Measurements from ENCODE around the gene RARRES1. TPM values are rescaled to one million over a fixed set of nuclear protein-coding genes. Genes with fewer than 3 reads are reported as not detected.

RARRES1 gene
- total and polyA plus RNA-seq, 3 experiments from 2014 or later, result not detected

- peaks cover 24 to 34% (median 32%) of the 10 kb centered on the region in 3 donors for H3K4me1 Mint-ChIP-seq
- H3K4me3 Mint-ChIP-seq, result peak within 1 kb of the TSS; percentile 88 to 98 (median 93)
- ChIA-PET POLR2A (no interaction called here), CTCF (interaction anchor here (1.0 to 1.8 kb wide), 3 partner anchors 11 to 28 kb away, joined by 6 to 7 read pairs (median 7); partner anchors contain the start of gene GFM1)
- H3K27me3 ChIP-seq (ENCODE audit: insufficient read depth, low read length, poor library complexity, severe bottlenecking), result no peaks in the 10 kb centered on the region
- H3K36me3 ChIP-seq (ENCODE audit: insufficient read depth, low read length), result peaks cover 9% of the 10 kb centered on the region
- peak within 1 kb of the TSS; percentile 65 to 96 (median 92) for H3K27ac Mint-ChIP-seq
- H3K4me3 ChIP-seq (ENCODE audit: low read length), result peak within 1 kb of the TSS; percentile 72
- peaks cover 11% of the 10 kb centered on the region for H3K4me1 ChIP-seq (ENCODE audit: insufficient read depth, low read length)
- peaks cover 0 to 50% (median 6%) of the 10 kb centered on the region in 3 donors for H3K36me3 Mint-ChIP-seq
- H3K9me3 Mint-ChIP-seq, result no peaks in the 10 kb centered on the region
- peak; percentile 69 to 82 (median 76) for DNase-seq
- H3K27ac ChIP-seq (ENCODE audit: low read depth, low read length), result peak within 1 kb of the TSS; percentile 2
- H3K9me3 ChIP-seq (ENCODE audit: low read length), result no peaks in the 10 kb centered on the region
- H3K27me3 Mint-ChIP-seq, result no peaks in the 10 kb centered on the region
Measured at GRCh38 chr3:158672215-158673176, 59.8 kb downstream of the RARRES1 start, which contains the start of gene LXN. LXN (minus strand) TSS chr3:158672648; CDS start chr3:158672478, 170 bp downstream.

- ChIA-PET POLR2A (no interaction called here), CTCF (interaction anchor here (1.0 to 2.3 kb wide), 4 partner anchors 10 to 28 kb away, joined by 6 to 9 read pairs (median 7); partner anchors contain the start of gene GFM1)
- H3K36me3 ChIP-seq (ENCODE audit: insufficient read depth, low read length), result peaks cover 9% of the 10 kb centered on the region
- H3K27me3 ChIP-seq (ENCODE audit: insufficient read depth, low read length, poor library complexity, severe bottlenecking), result no peaks in the 10 kb centered on the region
- Mint-ChIP-seq H3K9me3 (no peaks in the 10 kb centered on the region), H3K27ac (peak overlapping the region; percentile 65 to 96 (median 92)), H3K27me3 (no peaks in the 10 kb centered on the region), H3K36me3 (peaks cover 0 to 50% (median 2%) of the 10 kb centered on the region in 3 donors), H3K4me3 (peak overlapping the region; percentile 88 to 98 (median 93)), H3K4me1 (peaks cover 24 to 34% (median 32%) of the 10 kb centered on the region in 3 donors)
- peak overlapping the region; percentile 2 for H3K27ac ChIP-seq (ENCODE audit: low read depth, low read length)
- H3K4me3 ChIP-seq (ENCODE audit: low read length), result peak overlapping the region; percentile 72
- DNase-seq, result no peak
- H3K9me3 ChIP-seq (ENCODE audit: low read length), result no peaks in the 10 kb centered on the region
- H3K4me1 ChIP-seq (ENCODE audit: insufficient read depth, low read length), result peaks cover 11% of the 10 kb centered on the region
Measured at GRCh38 chr3:158671821-158672214, 60.4 kb downstream of the RARRES1 start.

- H3K4me3 ChIP-seq (ENCODE audit: low read length), result no peak overlapping the region
- Mint-ChIP-seq H3K36me3 (peaks cover 0 to 77% (median 13%) of the 10 kb centered on the region in 3 donors), H3K27me3 (no peaks in the 10 kb centered on the region), H3K4me3 (no peak overlapping the region), H3K27ac (peak overlapping the region in 1 of 8 donors; percentile 58), H3K4me1 (peaks cover 24 to 36% (median 36%) of the 10 kb centered on the region in 3 donors), H3K9me3 (no peaks in the 10 kb centered on the region)
- CTCF ChIA-PET, result no interaction called here
- POLR2A ChIA-PET, result no interaction called here
- peaks cover 31% of the 10 kb centered on the region for H3K36me3 ChIP-seq (ENCODE audit: insufficient read depth, low read length)
- H3K4me1 ChIP-seq (ENCODE audit: insufficient read depth, low read length), result peaks cover 11% of the 10 kb centered on the region
- H3K9me3 ChIP-seq (ENCODE audit: low read length), result no peaks in the 10 kb centered on the region
- no peak overlapping the region for H3K27ac ChIP-seq (ENCODE audit: low read depth, low read length)
- H3K27me3 ChIP-seq (ENCODE audit: insufficient read depth, low read length, poor library complexity, severe bottlenecking), result no peaks in the 10 kb centered on the region
- no peak for DNase-seq
Measured at GRCh38 chr3:158668506-158668905, 63.8 kb downstream of the RARRES1 start.

- Mint-ChIP-seq H3K9me3 (no peaks in the 10 kb centered on the region), H3K27ac (no peak overlapping the region), H3K36me3 (peaks cover 0 to 85% (median 14%) of the 10 kb centered on the region in 3 donors), H3K4me3 (no peak overlapping the region), H3K27me3 (no peaks in the 10 kb centered on the region), H3K4me1 (peaks cover 10 to 21% (median 18%) of the 10 kb centered on the region in 3 donors)
- Histone ChIP-seq H3K4me3 (ENCODE audit: low read length) (no peak overlapping the region), H3K27ac (ENCODE audit: low read depth, low read length) (no peak overlapping the region), H3K4me1 (ENCODE audit: insufficient read depth, low read length) (peaks cover 7% of the 10 kb centered on the region), H3K27me3 (ENCODE audit: insufficient read depth, low read length, poor library complexity, severe bottlenecking) (no peaks in the 10 kb centered on the region), H3K36me3 (ENCODE audit: insufficient read depth, low read length) (peaks cover 42% of the 10 kb centered on the region), H3K9me3 (ENCODE audit: low read length) (no peaks in the 10 kb centered on the region)
- CTCF ChIA-PET, result no interaction called here
- POLR2A ChIA-PET, result no interaction called here
- no peak for DNase-seq
Measured at GRCh38 chr3:158666416-158666815, 65.8 kb downstream of the RARRES1 start.

GRCh38 chr3:158663832-158664231 is 68.4 kb downstream of the RARRES1 start:
- H3K4me3 Mint-ChIP-seq, result no peak overlapping the region
- Histone ChIP-seq H3K36me3 (ENCODE audit: insufficient read depth, low read length) (peaks cover 39% of the 10 kb centered on the region), H3K9me3 (ENCODE audit: low read length) (no peaks in the 10 kb centered on the region), H3K27ac (ENCODE audit: low read depth, low read length) (no peak overlapping the region), H3K4me1 (ENCODE audit: insufficient read depth, low read length) (no peaks in the 10 kb centered on the region), H3K4me3 (ENCODE audit: low read length) (no peak overlapping the region), H3K27me3 (ENCODE audit: insufficient read depth, low read length, poor library complexity, severe bottlenecking) (no peaks in the 10 kb centered on the region)
- peaks cover 2 to 16% (median 16%) of the 10 kb centered on the region in 3 donors for H3K4me1 Mint-ChIP-seq
- ChIA-PET POLR2A (no interaction called here), CTCF (interaction anchor here (1.1 to 2.0 kb wide), 3 partner anchors 19 to 128 kb away, joined by 3 to 7 read pairs (median 3); partner anchors contain the start of gene GFM1)
- H3K27me3 Mint-ChIP-seq, result no peaks in the 10 kb centered on the region
- H3K36me3 Mint-ChIP-seq, result peaks cover 0 to 87% (median 19%) of the 10 kb centered on the region in 3 donors
- H3K9me3 Mint-ChIP-seq, result no peaks in the 10 kb centered on the region
- H3K27ac Mint-ChIP-seq, result peak overlapping the region in 1 of 8 donors; percentile 58
- no peak for DNase-seq

- no peaks in the 10 kb centered on the region for H3K9me3 Mint-ChIP-seq
- H3K36me3 Mint-ChIP-seq, result peaks cover 0 to 85% (median 19%) of the 10 kb centered on the region in 3 donors
- no peaks in the 10 kb centered on the region for H3K27me3 Mint-ChIP-seq
- peaks cover 39% of the 10 kb centered on the region for H3K36me3 ChIP-seq (ENCODE audit: insufficient read depth, low read length)
- no peak overlapping the region for H3K27ac ChIP-seq (ENCODE audit: low read depth, low read length)
- H3K27ac Mint-ChIP-seq, result no peak overlapping the region
- H3K9me3 ChIP-seq (ENCODE audit: low read length), result no peaks in the 10 kb centered on the region
- H3K4me3 Mint-ChIP-seq, result no peak overlapping the region
- H3K4me1 ChIP-seq (ENCODE audit: insufficient read depth, low read length), result no peaks in the 10 kb centered on the region
- H3K4me1 Mint-ChIP-seq, result peaks cover 2 to 19% (median 16%) of the 10 kb centered on the region in 3 donors
- ChIA-PET CTCF (no interaction called here), POLR2A (no interaction called here)
- H3K4me3 ChIP-seq (ENCODE audit: low read length), result no peak overlapping the region
- no peaks in the 10 kb centered on the region for H3K27me3 ChIP-seq (ENCODE audit: insufficient read depth, low read length, poor library complexity, severe bottlenecking)
- no peak for DNase-seq
Measured at GRCh38 chr3:158663246-158663645, 69.0 kb downstream of the RARRES1 start.

GRCh38 chr3:158660711-158661110 is 71.5 kb downstream of the RARRES1 start:
- Histone ChIP-seq H3K27me3 (ENCODE audit: insufficient read depth, low read length, poor library complexity, severe bottlenecking) (no peaks in the 10 kb centered on the region), H3K36me3 (ENCODE audit: insufficient read depth, low read length) (peaks cover 41% of the 10 kb centered on the region), H3K4me3 (ENCODE audit: low read length) (no peak overlapping the region), H3K9me3 (ENCODE audit: low read length) (no peaks in the 10 kb centered on the region), H3K27ac (ENCODE audit: low read depth, low read length) (no peak overlapping the region), H3K4me1 (ENCODE audit: insufficient read depth, low read length) (no peaks in the 10 kb centered on the region)
- Mint-ChIP-seq H3K4me3 (no peak overlapping the region), H3K4me1 (peaks cover 2 to 23% (median 21%) of the 10 kb centered on the region in 3 donors), H3K27ac (no peak overlapping the region), H3K9me3 (no peaks in the 10 kb centered on the region), H3K27me3 (no peaks in the 10 kb centered on the region), H3K36me3 (peaks cover 2 to 83% (median 24%) of the 10 kb centered on the region in 3 donors)
- DNase-seq, result no peak
- POLR2A ChIA-PET, result interaction anchor here (0.6 kb wide), 1 partner anchor 117 kb away, joined by 4 read pairs; no protein-coding TSS in a partner anchor
- CTCF ChIA-PET, result interaction anchor here (0.8 to 3.5 kb wide), 5 partner anchors 12 to 149 kb away, joined by 3 to 28 read pairs (median 7); partner anchors contain the start of genes GFM1, LXN and MFSD1

Data from CD8-positive, alpha-beta memory T cell (primary cell).